ENCODE results near the gene MAGEB2. TPM values are rescaled to one million over a fixed set of nuclear protein-coding genes. Genes with fewer than 3 reads are reported as not detected.

The MAGEB2 gene
- total RNA-seq, 2 donors from 2014 or later = 29.5 TPM; not detected in 1

- Histone ChIP-seq H3K27ac (no peak overlapping the region), H3K27me3 (replicated peaks; ENCODE audit: insufficient read depth) (no peaks in the 10 kb centered on the region), H3K4me3 (no peak overlapping the region), H3K4me1 (replicated peaks) (no peaks in the 10 kb centered on the region), H3K36me3 (no peaks in the 10 kb centered on the region), H3K9me3 (no peaks in the 10 kb centered on the region)
- WGBS = 92% methylated on average over 1 of the region's 1 CpG
- no peak for DNase-seq (ENCODE audit: low spot score)
- TF ChIP-seq POLR2A (IDR thresholded peaks at IDR 0.05) = no peak
- TF ChIP-seq CTCF (IDR thresholded peaks at IDR 0.05) = no peak
- no peak for TF ChIP-seq POLR2AphosphoS5 (IDR thresholded peaks at IDR 0.05)
- intact Hi-C loops (cut with DNase I) = no loop called here
Observed at GRCh38 chrX:30262763-30263162, 47.4 kb downstream of the MAGEB2 start.

Other genes with a start within 250 kb of the MAGEB2 start
- gene MAGEB3, start 15.1 kb downstream of the MAGEB2 start, total RNA-seq = 10 to 100 TPM in 1 of 2 donors, not detected in 1; 14.0 TPM
- 1 to 10 TPM in 1 of 2 donors, not detected in 1; 3.6 TPM for gene MAGEB4, start 26.4 kb downstream of the MAGEB2 start, total RNA-seq
- gene MAGEB1, start 31.6 kb downstream of the MAGEB2 start, total RNA-seq = 10 to 100 TPM in 1 of 2 donors, not detected in 1; 51.1 TPM
- 10 to 100 TPM in 1 of 2 donors, not detected in 1; 38.5 TPM for gene NR0B1, start 93.8 kb downstream of the MAGEB2 start, total RNA-seq